ENCODE results near the gene GIGYF1. TPM values are rescaled to one million over a fixed set of nuclear protein-coding genes. Genes with fewer than 3 reads are reported as not detected.

GIGYF1 gene
- total and polyA plus RNA-seq, 8 donors: 28.3 to 57.7 (median 39.7) TPM

- no peaks in the 10 kb centered on the region for H3K27me3 ChIP-seq
- no peaks in the 10 kb centered on the region for H3K9me3 ChIP-seq
- H3K27ac ChIP-seq: no peak overlapping the region
- no peak for ATAC-seq
- H3K4me1 ChIP-seq: peaks cover 0 to 41% of the 10 kb centered on the region in 2 donors
- H3K36me3 ChIP-seq: peaks cover 0 to 100% of the 10 kb centered on the region in 2 donors
- no peak for DNase-seq
- intact Hi-C loops (cut with DNase I): loop anchor here in 1 of 2 donors (10.0 kb wide), 1 partner anchor 207 kb away; the partner anchor contains the start of gene TSC22D4
- no peak overlapping the region for H3K4me3 ChIP-seq
- no peak for TF ChIP-seq CTCF (IDR thresholded peaks at IDR 0.05)
Observed at GRCh38 chr7:100681491-100682227, 12.4 kb downstream of the GIGYF1 start.

- intact Hi-C loops (cut with DNase I): loop anchor here in 1 of 2 donors (10.0 kb wide), 1 partner anchor 206 kb away; the partner anchor contains the start of gene TSC22D4
- no peaks in the 10 kb centered on the region for H3K9me3 ChIP-seq
- ATAC-seq: no peak
- TF ChIP-seq CTCF (IDR thresholded peaks at IDR 0.05): no peak
- DNase-seq: peak in 1 of 4 donors; percentile 78
- no peak overlapping the region for H3K4me3 ChIP-seq
- peaks cover 5 to 50% of the 10 kb centered on the region in 2 donors for H3K4me1 ChIP-seq
- peaks cover 0 to 95% of the 10 kb centered on the region in 2 donors for H3K36me3 ChIP-seq
- H3K27me3 ChIP-seq: no peaks in the 10 kb centered on the region
- H3K27ac ChIP-seq: peak overlapping the region in 1 of 2 donors; percentile 25
Observed at GRCh38 chr7:100680576-100681271, 13.3 kb downstream of the GIGYF1 start.

GRCh38 chr7:100679927-100680575 is 14.0 kb downstream of the GIGYF1 start:
- peaks cover 0 to 89% of the 10 kb centered on the region in 2 donors for H3K36me3 ChIP-seq

GRCh38 chr7:100679129-100679926 is 14.7 kb downstream of the GIGYF1 start:
- no peaks in the 10 kb centered on the region for H3K27me3 ChIP-seq
- TF ChIP-seq CTCF (IDR thresholded peaks at IDR 0.05): no peak
- ATAC-seq (no peak), DNase-seq (no peak)
- H3K36me3 ChIP-seq: peaks cover 0 to 81% of the 10 kb centered on the region in 2 donors
- no peaks in the 10 kb centered on the region for H3K9me3 ChIP-seq
- H3K4me3 ChIP-seq: no peak overlapping the region
- H3K27ac ChIP-seq: peak overlapping the region in 1 of 2 donors; percentile 50
- peaks cover 5 to 50% of the 10 kb centered on the region in 2 donors for H3K4me1 ChIP-seq
- intact Hi-C loops (cut with DNase I): no loop called here

More at GRCh38 chr7:100679927-100680575, 14.0 kb downstream of the GIGYF1 start:
- peak overlapping the region in 1 of 2 donors; percentile 50 for H3K27ac ChIP-seq
- H3K4me1 ChIP-seq: peaks cover 5 to 50% of the 10 kb centered on the region in 2 donors
- no peak overlapping the region for H3K4me3 ChIP-seq
- H3K27me3 ChIP-seq: no peaks in the 10 kb centered on the region
- no peak for TF ChIP-seq CTCF (IDR thresholded peaks at IDR 0.05)
- intact Hi-C loops (cut with DNase I): loop anchor here in 1 of 2 donors (10.0 kb wide), 1 partner anchor 205 kb away; the partner anchor contains the start of gene TSC22D4
- no peak for DNase-seq
- ATAC-seq: peak; percentile 3
- no peaks in the 10 kb centered on the region for H3K9me3 ChIP-seq
